ENCODE measurements around the gene TREML1.
A peak's percentile ranks its signal among the peaks of the same experiment; 100 is the strongest.
"Not testable (repeated sequence)": the region's sequence is repeated elsewhere in the genome, so short reads cannot be mapped to it uniquely, and the experiment has no call there.

Gene TREML1

GRCh38 chr6:41191569-41191968 is 37.4 kb upstream of the TREML1 start:
- H3K4me1 ChIP-seq = no peaks in the 10 kb centered on the region

DNA sequence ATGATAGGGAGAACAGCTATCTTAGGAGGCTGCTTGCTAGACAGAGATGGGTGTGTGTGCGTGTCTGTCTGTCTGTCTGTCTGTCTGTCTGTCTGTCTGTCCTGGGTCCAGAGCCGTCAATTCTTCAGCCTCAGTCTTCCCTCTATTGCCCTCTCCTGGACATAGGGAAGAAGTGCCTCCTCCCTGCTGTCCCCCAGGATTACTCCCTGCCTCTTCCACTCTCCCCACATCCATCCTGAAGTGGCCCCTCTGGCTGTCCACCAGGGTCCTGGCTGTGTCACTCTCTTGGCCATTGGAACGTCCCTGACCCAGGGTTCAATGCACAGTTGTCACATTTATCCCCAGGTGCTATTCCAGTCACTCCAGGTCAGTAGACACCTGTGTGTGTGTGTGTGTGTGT is 36.6 kb upstream of the TREML1 start:
- Histone ChIP-seq H3K4me1 (no peaks in the 10 kb centered on the region), H3K36me3 (ENCODE audit: control insufficient read depth, insufficient read depth, low read length) (no peaks in the 10 kb centered on the region), H3K79me2 (no peaks in the 10 kb centered on the region), H3K9ac (no peak overlapping the region), H3K27ac (no peak overlapping the region), H3K4me2 (ENCODE audit: low read length) (no peak overlapping the region), H3K4me3 (ENCODE audit: low read depth, low read length) (no peak overlapping the region), H3K9me3 (ENCODE audit: control insufficient read depth, low read length) (no peaks in the 10 kb centered on the region), H2AFZ (no peak overlapping the region), H3K27me3 (ENCODE audit: control insufficient read depth, insufficient read depth, low read length) (no peaks in the 10 kb centered on the region)
- TF ChIP-seq, protein P1, sequence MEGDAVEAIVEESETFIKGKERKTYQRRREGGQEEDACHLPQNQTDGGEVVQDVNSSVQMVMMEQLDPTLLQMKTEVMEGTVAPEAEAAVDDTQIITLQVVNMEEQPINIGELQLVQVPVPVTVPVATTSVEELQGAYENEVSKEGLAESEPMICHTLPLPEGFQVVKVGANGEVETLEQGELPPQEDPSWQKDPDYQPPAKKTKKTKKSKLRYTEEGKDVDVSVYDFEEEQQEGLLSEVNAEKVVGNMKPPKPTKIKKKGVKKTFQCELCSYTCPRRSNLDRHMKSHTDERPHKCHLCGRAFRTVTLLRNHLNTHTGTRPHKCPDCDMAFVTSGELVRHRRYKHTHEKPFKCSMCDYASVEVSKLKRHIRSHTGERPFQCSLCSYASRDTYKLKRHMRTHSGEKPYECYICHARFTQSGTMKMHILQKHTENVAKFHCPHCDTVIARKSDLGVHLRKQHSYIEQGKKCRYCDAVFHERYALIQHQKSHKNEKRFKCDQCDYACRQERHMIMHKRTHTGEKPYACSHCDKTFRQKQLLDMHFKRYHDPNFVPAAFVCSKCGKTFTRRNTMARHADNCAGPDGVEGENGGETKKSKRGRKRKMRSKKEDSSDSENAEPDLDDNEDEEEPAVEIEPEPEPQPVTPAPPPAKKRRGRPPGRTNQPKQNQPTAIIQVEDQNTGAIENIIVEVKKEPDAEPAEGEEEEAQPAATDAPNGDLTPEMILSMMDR (IDR thresholded peaks at IDR 0.05) = no peak

More at GRCh38 chr6:41191569-41191968, 37.4 kb upstream of the TREML1 start:
- Histone ChIP-seq H3K27me3 (ENCODE audit: control insufficient read depth, insufficient read depth, low read length) (no peaks in the 10 kb centered on the region), H3K4me3 (ENCODE audit: low read depth, low read length) (no peak overlapping the region), H3K9me3 (ENCODE audit: control insufficient read depth, low read length) (no peaks in the 10 kb centered on the region), H3K79me2 (no peaks in the 10 kb centered on the region), H3K4me2 (ENCODE audit: low read length) (no peak overlapping the region), H2AFZ (no peak overlapping the region), H3K27ac (no peak overlapping the region), H3K9ac (no peak overlapping the region), H3K36me3 (ENCODE audit: control insufficient read depth, insufficient read depth, low read length) (no peaks in the 10 kb centered on the region)
- TF ChIP-seq, protein P1 (IDR thresholded peaks at IDR 0.05) = peak; percentile 24

- Histone ChIP-seq H3K9ac (no peak overlapping the region), H3K27me3 (ENCODE audit: control insufficient read depth, insufficient read depth, low read length) (no peaks in the 10 kb centered on the region), H3K27ac (no peak overlapping the region), H3K4me2 (ENCODE audit: low read length) (no peak overlapping the region), H3K4me3 (ENCODE audit: low read depth, low read length) (no peak overlapping the region), H3K79me2 (no peaks in the 10 kb centered on the region), H3K36me3 (ENCODE audit: control insufficient read depth, insufficient read depth, low read length) (no peaks in the 10 kb centered on the region), H3K4me1 (no peaks in the 10 kb centered on the region), H2AFZ (no peak overlapping the region), H3K9me3 (ENCODE audit: control insufficient read depth, low read length) (no peaks in the 10 kb centered on the region)
- TF ChIP-seq, protein P1 (IDR thresholded peaks at IDR 0.05) = no peak
These were observed 35.8 kb upstream of the TREML1 start for GRCh38 chr6:41189967-41190366.

GRCh38 chr6:41189046-41189445 is 34.9 kb upstream of the TREML1 start:
- H2AFZ ChIP-seq; H3K9ac ChIP-seq; H3K27ac ChIP-seq; H3K27me3 ChIP-seq (ENCODE audit: control insufficient read depth, insufficient read depth, low read length); H3K79me2 ChIP-seq; H3K4me2 ChIP-seq (ENCODE audit: low read length); H3K36me3 ChIP-seq (ENCODE audit: control insufficient read depth, insufficient read depth, low read length); H3K4me3 ChIP-seq (ENCODE audit: low read depth, low read length); H3K9me3 ChIP-seq (ENCODE audit: control insufficient read depth, low read length); H3K4me1 ChIP-seq: not testable (repeated sequence)

- Histone ChIP-seq H3K4me2 (ENCODE audit: low read length) (no peak overlapping the region), H2AFZ (no peak overlapping the region), H3K27me3 (ENCODE audit: control insufficient read depth, insufficient read depth, low read length) (no peaks in the 10 kb centered on the region), H3K4me3 (ENCODE audit: low read depth, low read length) (no peak overlapping the region), H3K27ac (no peak overlapping the region), H3K9me3 (ENCODE audit: control insufficient read depth, low read length) (no peaks in the 10 kb centered on the region), H3K79me2 (no peaks in the 10 kb centered on the region), H3K4me1 (no peaks in the 10 kb centered on the region), H3K36me3 (ENCODE audit: control insufficient read depth, insufficient read depth, low read length) (no peaks in the 10 kb centered on the region), H3K9ac (no peak overlapping the region)
- TF ChIP-seq, protein P1 (IDR thresholded peaks at IDR 0.05) = no peak
These were observed 34.1 kb upstream of the TREML1 start for GRCh38 chr6:41187924-41188886.

Measured in parathyroid adenoma (tissue), 2 donors.